HG02610 (cell line): ENCODE data around the gene PRUNE1.

Experiments
- ATAC-seq: cut with Tn5 transposase; IDR thresholded peaks from one replicate; pipeline ENCODE4 v1.9.1; 2021; ENCODE audit warnings: mild to moderate bottlenecking, moderate library complexity; ENCODE audit not compliant: unreplicated experiment

The PRUNE1 gene

DNA sequence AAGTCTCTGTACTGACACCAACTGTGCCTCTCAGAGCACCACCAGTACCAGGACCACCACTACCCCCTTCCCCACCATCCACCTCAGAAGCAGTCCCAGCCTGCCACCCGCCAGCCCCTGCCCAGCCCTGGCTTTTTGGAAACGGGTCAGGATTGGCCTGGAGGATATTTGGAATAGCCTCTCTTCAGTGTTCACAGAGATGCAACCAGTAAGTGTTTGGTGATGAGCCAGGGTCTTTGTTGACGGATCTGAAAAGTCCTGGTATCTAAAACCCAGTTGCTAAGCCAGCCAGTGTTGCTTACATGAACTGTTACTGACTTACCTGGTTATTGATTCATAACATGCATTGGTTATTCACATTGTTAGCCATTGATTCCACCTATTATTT lies 40.4 kb downstream of the PRUNE1 start:
- ATAC-seq: no peak

GRCh38 chr1:151049458-151049857 lies 41.2 kb downstream of the PRUNE1 start:
- ATAC-seq: no peak

DNA sequence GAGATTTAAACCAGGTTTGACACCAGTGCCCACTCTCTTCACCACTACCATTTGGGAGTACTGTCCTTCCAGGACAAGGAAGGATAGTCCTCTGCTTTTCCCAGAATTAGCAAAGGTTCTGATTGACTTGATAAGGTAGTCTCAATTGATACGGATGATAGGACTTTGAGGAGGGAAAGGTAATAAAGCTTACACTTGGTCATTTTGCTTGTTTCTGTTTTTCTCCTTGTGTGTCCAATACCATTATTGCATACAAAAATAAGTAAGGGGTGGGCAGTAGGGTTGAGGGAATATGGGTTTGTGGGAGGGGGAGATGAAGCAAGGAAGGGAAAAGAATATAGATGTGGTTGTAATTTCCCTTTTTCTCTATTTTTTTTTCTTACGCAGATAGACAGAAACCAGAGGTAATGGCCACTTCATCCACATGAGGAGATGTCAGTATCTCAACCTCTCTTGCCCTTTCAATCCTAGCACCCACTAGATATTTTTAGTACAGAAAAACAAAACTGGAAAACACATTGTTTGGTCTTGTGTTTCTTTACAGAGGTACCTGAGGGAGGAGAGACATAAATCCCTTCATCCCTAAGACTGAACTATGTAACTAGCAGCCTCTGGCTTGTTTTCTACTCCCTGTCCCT lies 41.9 kb downstream of the PRUNE1 start:
- no peak for ATAC-seq

DNA sequence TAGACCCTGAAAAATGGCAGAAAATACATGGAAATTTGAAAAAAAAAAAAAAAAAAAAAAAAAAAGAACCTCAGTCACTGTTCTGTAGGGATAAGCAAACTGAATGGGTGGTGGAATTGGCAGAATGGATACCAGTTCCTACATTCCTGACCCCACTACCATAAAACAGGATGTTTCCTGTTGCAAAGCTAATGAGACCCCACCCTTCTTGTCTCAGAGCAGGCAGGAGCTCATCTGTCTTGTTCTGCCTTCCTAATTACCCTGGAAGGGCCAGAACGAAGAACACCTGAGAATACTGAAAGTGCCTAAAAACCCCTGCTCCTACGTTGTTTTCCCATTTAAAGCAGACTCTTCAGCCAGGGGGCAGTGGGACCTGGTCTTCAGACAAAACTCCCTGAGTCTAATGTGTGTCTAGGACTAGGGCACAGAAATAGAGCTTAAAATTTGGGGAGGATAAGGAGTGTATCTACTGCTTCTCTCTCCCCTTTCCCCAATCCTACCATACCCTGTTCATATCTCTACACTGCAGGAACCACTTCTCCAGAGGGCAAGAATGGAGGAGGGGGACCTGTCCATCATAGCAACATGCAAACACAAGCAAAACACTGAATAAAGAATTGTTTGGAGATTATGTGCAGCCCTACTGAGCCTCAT lies 43.2 kb downstream of the PRUNE1 start:
- ATAC-seq: no peak

GRCh38 chr1:151054971-151055547 lies 46.8 kb downstream of the PRUNE1 start:
- no peak for ATAC-seq

DNA sequence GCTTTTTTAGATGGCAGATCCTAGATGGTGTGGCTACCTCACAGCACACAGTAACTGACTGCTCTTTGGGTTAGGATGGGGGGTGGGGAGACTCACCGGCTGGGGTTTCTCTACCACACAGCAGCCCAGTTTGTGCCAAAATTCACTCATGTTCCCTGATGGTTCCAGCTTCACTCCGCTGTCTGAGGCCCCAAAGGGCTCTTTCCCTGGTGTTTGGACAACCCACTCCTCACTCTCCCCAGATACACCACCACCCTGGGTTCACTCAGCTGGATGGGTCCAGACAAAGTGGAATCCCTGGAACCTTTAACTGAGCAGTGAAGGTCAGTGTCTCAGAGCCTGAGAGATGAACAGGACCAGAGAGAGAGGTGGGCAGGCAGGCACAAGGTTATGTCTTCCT lies 47.3 kb downstream of the PRUNE1 start:
- no peak for ATAC-seq

DNA sequence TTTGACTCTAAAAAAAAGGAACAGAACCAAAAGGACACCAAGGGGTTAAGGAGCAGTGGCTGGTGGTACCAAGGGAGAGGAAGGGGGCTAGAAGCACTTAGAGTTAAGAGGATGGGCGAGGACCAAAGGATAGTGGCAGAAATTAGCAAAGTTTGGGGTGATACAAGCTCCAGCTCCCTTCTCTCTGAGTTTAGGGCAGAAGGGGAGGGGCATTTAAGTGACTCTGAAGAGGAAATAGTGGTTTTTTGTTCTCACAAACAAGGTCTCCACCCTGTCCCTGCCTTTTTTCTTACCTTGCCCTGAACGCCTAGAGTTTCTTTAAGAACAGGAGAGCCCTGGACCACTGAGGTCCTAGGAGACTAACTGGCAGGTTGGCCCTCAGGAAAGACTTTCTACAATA lies 47.9 kb downstream of the PRUNE1 start:
- no peak for ATAC-seq

DNA sequence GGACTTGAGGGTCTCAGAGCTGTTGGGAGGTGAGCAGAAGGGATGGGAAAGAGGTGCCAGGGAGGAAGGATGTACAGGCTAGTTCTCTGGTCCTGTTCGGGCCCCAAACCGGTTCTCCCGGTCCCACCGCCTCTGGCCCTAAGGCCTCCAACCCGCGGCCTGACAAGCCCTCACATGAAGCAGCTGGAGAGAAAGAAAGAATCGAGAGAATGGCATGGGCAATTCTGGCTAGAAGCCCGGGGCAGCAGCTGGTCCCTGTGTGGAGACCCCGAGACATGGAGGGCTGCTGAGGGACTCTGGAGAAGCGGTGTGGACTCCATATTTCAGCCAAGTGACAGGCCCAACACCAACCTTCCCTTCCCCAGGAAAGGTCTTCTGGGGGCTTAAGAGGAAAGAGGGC lies 50.4 kb downstream of the PRUNE1 start:
- no peak for ATAC-seq

GRCh38 chr1:151059109-151060006 lies 51.1 kb downstream of the PRUNE1 start, which contains the start of gene CDC42SE1:
CDC42SE1 (minus strand) TSS chr1:151059622; CDS start chr1:151055730, 3,892 bp downstream.
- ATAC-seq: peak; percentile 73

DNA sequence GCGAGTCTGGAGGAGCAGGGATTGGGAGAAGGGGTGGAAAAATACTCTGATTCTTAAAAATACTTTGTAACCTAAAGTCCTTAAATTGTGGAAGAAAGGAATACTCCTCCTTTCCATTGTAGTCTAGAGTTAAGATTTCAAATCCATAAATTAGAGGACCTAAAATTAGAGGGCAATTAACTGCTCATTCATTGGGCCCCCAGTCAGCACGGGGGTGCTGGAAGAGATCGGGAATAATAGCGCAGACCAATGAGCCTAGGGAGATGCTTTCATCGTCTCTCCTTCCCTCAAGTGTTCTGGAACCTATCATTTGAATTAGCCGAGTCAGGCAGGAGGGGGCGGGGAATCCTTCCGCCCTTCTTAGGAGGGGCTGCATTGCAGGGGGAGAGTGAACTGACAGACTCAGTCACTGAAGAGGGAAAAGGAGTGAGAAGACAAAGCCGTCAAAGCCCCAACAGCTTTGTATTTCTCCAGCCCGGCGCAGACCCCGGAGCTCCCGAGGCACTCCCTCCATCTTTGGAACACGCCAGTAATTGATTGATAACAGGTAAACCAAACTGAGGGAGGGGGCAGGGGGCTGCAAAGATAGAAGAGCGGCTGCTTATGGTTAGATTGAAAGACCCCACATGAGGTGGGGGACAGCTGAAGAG lies 51.9 kb downstream of the PRUNE1 start, which contains the start of gene MLLT11:
Gene MLLT11, plus strand, starts transcription at position 391 of the 650 bp plus-strand sequence. CDS start 6,828 bp downstream, outside the sequence.
- no peak for ATAC-seq

- ATAC-seq: no peak
These were observed 52.6 kb downstream of the PRUNE1 start for GRCh38 chr1:151060657-151061421.

DNA sequence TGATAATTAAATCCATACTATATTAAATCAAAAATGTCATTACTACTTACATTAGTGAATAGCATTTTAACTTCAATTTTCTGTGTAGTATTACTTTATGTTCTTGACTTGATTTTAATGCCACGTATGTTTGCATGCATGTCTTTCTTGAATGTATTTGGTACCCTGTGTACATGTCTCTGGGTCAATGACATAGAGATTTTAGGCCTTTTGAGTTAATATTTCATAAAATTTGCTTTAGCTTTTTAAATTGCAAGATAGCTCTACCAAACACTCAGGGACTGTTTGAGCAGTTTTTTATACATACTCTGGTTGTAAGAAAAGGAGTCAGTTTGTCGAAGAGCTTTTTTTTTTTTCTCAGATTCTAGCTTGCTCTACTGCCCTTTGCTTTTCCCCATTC lies 53.5 kb downstream of the PRUNE1 start:
- no peak for ATAC-seq

DNA sequence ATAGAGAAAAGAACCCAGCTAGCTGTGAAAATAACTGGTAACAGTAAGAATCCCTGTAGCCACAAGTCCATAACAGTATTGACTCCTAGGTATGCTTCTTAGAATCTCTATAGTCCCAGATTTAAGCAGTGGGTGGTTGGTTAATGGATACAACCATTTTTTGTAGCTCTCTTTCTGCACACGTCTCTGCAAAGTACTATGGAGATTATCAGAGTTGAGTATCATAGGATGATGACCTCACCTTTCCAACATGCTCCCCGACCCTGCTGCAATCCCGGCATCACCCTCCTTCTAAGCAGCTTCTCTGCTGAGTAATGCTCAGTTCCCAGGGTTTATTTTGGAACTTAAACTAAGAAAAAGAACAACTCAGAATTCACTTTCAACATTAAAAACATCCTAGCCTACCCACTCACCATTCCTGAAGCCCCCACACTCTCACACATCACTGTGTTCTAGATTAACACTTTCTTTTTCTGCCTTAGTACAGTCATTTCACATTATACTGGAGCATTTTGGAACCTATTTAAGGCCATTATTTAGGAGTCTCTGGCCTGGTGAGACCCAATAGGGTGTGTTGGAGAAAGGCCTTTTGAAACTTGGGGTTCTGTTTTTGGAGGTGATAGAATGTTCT lies 54.6 kb downstream of the PRUNE1 start:
- ATAC-seq: no peak

GRCh38 chr1:151065089-151065645 lies 56.9 kb downstream of the PRUNE1 start:
- no peak for ATAC-seq

GRCh38 chr1:151067185-151067584 lies 58.9 kb downstream of the PRUNE1 start:
- ATAC-seq: no peak

GRCh38 chr1:151069103-151069486 lies 60.8 kb downstream of the PRUNE1 start:
- no peak for ATAC-seq

DNA sequence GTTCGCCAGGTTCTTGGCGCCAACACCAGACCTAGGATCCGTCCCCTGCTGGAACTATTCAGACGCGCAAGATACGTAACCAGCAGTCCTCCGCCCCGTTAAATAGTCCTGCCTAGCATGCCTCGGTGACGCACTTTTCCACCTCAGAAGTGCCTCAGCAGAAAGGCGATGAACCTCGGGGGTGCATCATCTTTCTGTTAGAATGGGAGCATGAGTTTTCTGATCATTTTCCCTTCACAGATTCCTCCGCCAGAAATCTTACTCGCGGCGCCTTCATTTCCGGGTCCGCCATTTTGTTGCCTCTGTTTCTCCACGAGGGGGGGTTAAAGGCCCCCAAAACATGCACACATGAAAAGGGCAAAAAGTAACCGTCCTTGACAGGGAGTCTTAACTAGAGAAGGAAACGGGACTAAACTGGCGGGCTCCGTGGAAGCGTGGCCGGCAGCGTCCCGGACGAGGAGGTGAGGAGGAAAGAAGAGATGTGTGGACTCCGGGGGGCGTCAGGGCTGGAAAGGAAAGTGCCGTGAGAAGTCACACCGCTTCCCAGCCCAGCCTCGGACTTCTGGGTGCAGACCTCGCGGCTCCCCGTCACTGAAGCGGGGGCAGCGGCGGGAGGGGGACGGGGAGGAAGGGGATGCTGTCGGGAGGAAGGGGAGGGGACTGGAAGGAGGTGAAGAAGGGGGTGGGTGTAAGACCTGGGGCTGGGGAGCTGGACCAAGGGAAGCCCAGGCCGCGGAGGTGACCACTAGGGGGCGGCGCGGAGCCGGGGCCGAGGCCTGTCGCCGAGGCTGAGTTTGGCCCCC lies 62.4 kb downstream of the PRUNE1 start, which contains the start of gene GABPB2:
Gene GABPB2, plus strand, starts transcription at position 288 of the 803 bp plus-strand sequence. CDS start 17,429 bp downstream, outside the sequence.
- ATAC-seq: peak; percentile 73

DNA sequence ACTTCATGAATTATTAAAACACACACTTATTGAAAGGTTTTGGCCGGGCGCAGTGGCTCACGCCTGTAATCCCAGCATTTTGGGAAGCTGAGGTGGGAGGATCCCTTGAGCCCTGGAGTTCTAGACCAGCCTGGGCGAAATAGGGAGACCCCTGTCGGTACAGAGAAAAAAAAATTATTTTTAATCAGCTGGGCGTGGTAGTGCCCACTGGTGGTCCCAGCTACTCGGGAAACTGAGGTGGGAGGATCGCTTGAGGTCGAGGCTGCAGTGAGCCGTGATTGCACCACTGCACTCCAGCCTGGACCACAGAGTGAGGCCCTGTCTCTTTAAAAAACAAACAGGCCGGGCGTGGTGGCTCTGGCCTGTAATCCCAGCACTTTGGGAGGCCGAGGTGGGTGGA lies 64.0 kb downstream of the PRUNE1 start:
- no peak for ATAC-seq
